Fibroblast of skin of abdomen (primary cell): ENCODE data around the gene PARVB.

Experiments used
- DNase-seq: peaks from one replicate; pipeline ENCODE4 v3.0.0-alpha.2; 2013

Gene PARVB

GRCh38 chr22:44089717-44090570 is 65.8 kb downstream of the PARVB start:
- no peak for DNase-seq

GRCh38 chr22:44090571-44090905 is 66.4 kb downstream of the PARVB start:
- no peak for DNase-seq

- DNase-seq: no peak
These were observed 67.1 kb downstream of the PARVB start for GRCh38 chr22:44091021-44091721.

- DNase-seq: no peak
These were observed 67.6 kb downstream of the PARVB start for GRCh38 chr22:44091751-44092150.

GRCh38 chr22:44092636-44093220 is 68.6 kb downstream of the PARVB start:
- DNase-seq: no peak

GRCh38 chr22:44093791-44094190 is 69.7 kb downstream of the PARVB start:
- no peak for DNase-seq

GRCh38 chr22:44094751-44095302 is 70.7 kb downstream of the PARVB start:
- DNase-seq: no peak

GRCh38 chr22:44096736-44097135 is 72.6 kb downstream of the PARVB start:
- DNase-seq: no peak

GRCh38 chr22:44097263-44098020 is 73.3 kb downstream of the PARVB start:
- no peak for DNase-seq

- DNase-seq: no peak
These were observed 74.1 kb downstream of the PARVB start for GRCh38 chr22:44098021-44098739.

GRCh38 chr22:44098966-44099530 is 74.9 kb downstream of the PARVB start:
- DNase-seq: no peak

GRCh38 chr22:44099696-44100095 is 75.6 kb downstream of the PARVB start:
- DNase-seq: no peak

- DNase-seq: no peak
These were observed 76.3 kb downstream of the PARVB start for GRCh38 chr22:44100411-44100810.

- no peak for DNase-seq
These were observed 78.0 kb downstream of the PARVB start for GRCh38 chr22:44102121-44102520.

- DNase-seq: no peak
These were observed 78.8 kb downstream of the PARVB start for GRCh38 chr22:44102856-44103255.

- no peak for DNase-seq
These were observed 79.8 kb downstream of the PARVB start for GRCh38 chr22:44103735-44104480.

- DNase-seq: no peak
These were observed 83.2 kb downstream of the PARVB start for GRCh38 chr22:44107340-44107739.

- DNase-seq: no peak
These were observed 84.0 kb downstream of the PARVB start for GRCh38 chr22:44108076-44108475.

GRCh38 chr22:44108806-44109385 is 84.8 kb downstream of the PARVB start:
- DNase-seq: peak; percentile 14

GRCh38 chr22:44109416-44109815 is 85.3 kb downstream of the PARVB start:
- DNase-seq: no peak
